ENCODE measurements around the gene AOPEP.

- TF ChIP-seq CTCF (IDR thresholded peaks at IDR 0.05; ENCODE audit: low read depth, low read length), result no peak
- no peak for TF ChIP-seq EZH2phosphoT487 (IDR thresholded peaks at IDR 0.05; ENCODE audit: low read depth)
These were observed 180.9 kb downstream of the AOPEP start for GRCh38 chr9:94907264-94907936.

Data from OCI-LY3 (cell line).